Muscle of leg (tissue), 11 donors: ENCODE results near the gene TRIM60. TPM values are rescaled to one million over a fixed set of nuclear protein-coding genes. Genes with fewer than 3 reads are reported as not detected.

ENCODE experiments used
- DNase-seq: peaks from one replicate; pipeline ENCODE4 v3.0.0; 2013
- H3K27ac ChIP-seq: one replicate; pipeline ENCODE4 v1.5.1; 2013; ENCODE audit warnings: mild to moderate bottlenecking, low read length, control low read depth
- H3K27me3 ChIP-seq: one replicate; pipeline ENCODE4 v1.6.1; 2013; ENCODE audit warnings: low read length; ENCODE audit not compliant: control insufficient read depth, insufficient read depth
- H3K36me3 ChIP-seq: one replicate; pipeline ENCODE4 v1.6.1; 2013; ENCODE audit warnings: low read length; ENCODE audit not compliant: control insufficient read depth, insufficient read depth
- H3K4me1 ChIP-seq: one replicate; pipeline ENCODE4 v1.6.1; 2013; ENCODE audit warnings: low read length; ENCODE audit not compliant: control insufficient read depth, insufficient read depth
- H3K4me3 ChIP-seq: one replicate; pipeline ENCODE4 v1.5.1; 2013; ENCODE audit warnings: low read length, control low read depth
- H3K9me3 ChIP-seq: replicated peaks from 2 replicates; pipeline ENCODE4 v1.6.1; 2013; ENCODE audit warnings: low read depth, low read length; ENCODE audit not compliant: control insufficient read depth
- WGBS: methylation state at CpG from one replicate; pipeline ENCODE4 v1.1.5; 2013; ENCODE audit warnings: missing lambda C conversion rate; ENCODE audit not compliant: insufficient coverage; 5-methylcytosine and 5-hydroxymethylcytosine counted together
- polyA plus RNA-seq, 8 donors: library from polyadenylated mRNA; unstranded; fragments of 120-200 nt; gene quantifications; one replicate each; pipeline versions ENCODE4 v1.2.1 to v1.2.3, GENCODE V29; 2013; ENCODE audit warnings: inconsistent platforms in 1 of 8, low replicate concordance in 1 of 8; ENCODE audit not compliant: insufficient read length in 8 of 8, insufficient read depth in 1 of 8
- total RNA-seq: library from RNA; stranded (reverse); fragments of 120-200 nt; gene quantifications from one replicate; pipeline ENCODE4 v1.2.4, GENCODE V29; 2013

Gene TRIM60
- total and polyA plus RNA-seq, 9 donors = not detected

DNA sequence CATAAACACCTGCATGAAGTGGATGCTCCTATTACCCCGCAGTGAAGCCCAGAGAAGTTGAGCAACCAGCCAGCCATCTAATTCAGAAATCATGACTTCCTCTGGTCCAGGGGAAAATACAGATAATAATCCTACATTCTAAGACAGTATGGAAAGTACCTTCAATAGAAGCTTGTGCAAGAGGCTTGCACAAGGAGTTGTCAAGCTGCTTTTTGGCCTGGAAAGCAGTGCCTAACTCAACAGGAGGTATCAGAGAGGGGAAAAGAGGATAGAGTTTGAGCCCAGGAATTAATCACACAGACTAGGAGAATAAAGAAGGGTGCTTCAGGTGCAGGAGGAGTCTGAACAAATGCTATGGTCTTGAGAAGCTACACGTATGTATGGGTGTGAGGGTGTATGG, 54.1 kb downstream of the TRIM60 start:
- Histone ChIP-seq H3K4me1 (no peaks in the 10 kb centered on the region), H3K27ac (no peak overlapping the region), H3K4me3 (no peak overlapping the region), H3K9me3 (no peaks in the 10 kb centered on the region), H3K36me3 (peaks cover 26% of the 10 kb centered on the region), H3K27me3 (no peaks in the 10 kb centered on the region)
- WGBS = no CpG with 5 or more reads among the region's 2 CpGs
- DNase-seq = no peak

DNA sequence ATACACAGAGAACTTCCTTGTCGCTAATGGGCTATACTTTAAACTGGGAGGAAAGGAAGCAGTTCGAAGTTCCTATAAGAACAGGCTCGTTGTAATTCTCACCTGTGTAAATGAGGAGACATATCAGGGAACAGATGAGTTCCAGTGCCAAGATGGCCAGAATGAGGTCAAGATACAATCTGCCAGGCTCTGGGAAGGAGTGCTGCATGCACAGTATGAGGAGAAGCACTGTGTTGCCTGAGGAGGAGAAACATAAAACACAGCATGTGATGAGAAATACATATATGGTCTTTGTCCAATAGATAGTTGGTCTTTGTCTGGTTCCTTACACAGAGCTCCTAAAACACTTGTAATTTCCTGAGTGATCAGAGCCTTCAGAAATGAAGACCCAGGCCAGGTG, 56.6 kb downstream of the TRIM60 start:
- 94% methylated on average over 2 of the region's 3 CpGs for WGBS
- H3K36me3 ChIP-seq = peaks cover 26% of the 10 kb centered on the region
- no peaks in the 10 kb centered on the region for H3K4me1 ChIP-seq
- H3K27ac ChIP-seq = no peak overlapping the region
- no peaks in the 10 kb centered on the region for H3K9me3 ChIP-seq
- no peaks in the 10 kb centered on the region for H3K27me3 ChIP-seq
- H3K4me3 ChIP-seq = no peak overlapping the region
- DNase-seq = no peak

Other genes starting within 250 kb of the TRIM60 start
- 0.04 TPM for gene APELA, start 154.8 kb upstream of the TRIM60 start, total RNA-seq
- gene APELA, start 154.8 kb upstream of the TRIM60 start, polyA plus RNA-seq = 1 to 10 TPM in 2 of 8 donors, under 1 TPM in 6; 0.21 to 1.2 (median 0.44) TPM
- gene TRIM61, start 54.3 kb upstream of the TRIM60 start, total RNA-seq = 2.1 TPM
- gene TRIM61, start 54.3 kb upstream of the TRIM60 start, polyA plus RNA-seq = 1 to 10 TPM; 1.9 to 4.6 (median 3.5) TPM
- 0.09 TPM for gene TRIM75, start 21.9 kb downstream of the TRIM60 start, total RNA-seq
- gene TRIM75, start 21.9 kb downstream of the TRIM60 start, polyA plus RNA-seq = under 1 TPM in 3 of 8 donors, not detected in 5; 0.06 to 0.22 (median 0.15) TPM
- gene TMEM192, start 80.9 kb downstream of the TRIM60 start, total RNA-seq = 9.9 TPM
- 10 to 100 TPM in 7 of 8 donors, 1 to 10 TPM in 1; 9.2 to 12.5 (median 10.9) TPM for gene TMEM192, start 80.9 kb downstream of the TRIM60 start, polyA plus RNA-seq
- gene KLHL2, start 175.6 kb downstream of the TRIM60 start, total RNA-seq = 7.3 TPM
- gene KLHL2, start 175.6 kb downstream of the TRIM60 start, polyA plus RNA-seq = 10 to 100 TPM in 2 of 8 donors, 1 to 10 TPM in 6; 6.2 to 10.3 (median 7.6) TPM